Measurements from ENCODE around the gene CCT2.

CCT2 gene

GRCh38 chr12:69585189-69586062 lies at the start of gene CCT2:
Gene CCT2 (plus strand): TSS chr12:69585459. CDS start chr12:69585522, 63 bp downstream.
- peak; percentile 97 for DNase-seq

GRCh38 chr12:69540987-69541386 lies 44.3 kb upstream of the CCT2 start:
- DNase-seq = no peak

GRCh38 chr12:69544087-69544486 lies 41.2 kb upstream of the CCT2 start:
- no peak for DNase-seq

DNA sequence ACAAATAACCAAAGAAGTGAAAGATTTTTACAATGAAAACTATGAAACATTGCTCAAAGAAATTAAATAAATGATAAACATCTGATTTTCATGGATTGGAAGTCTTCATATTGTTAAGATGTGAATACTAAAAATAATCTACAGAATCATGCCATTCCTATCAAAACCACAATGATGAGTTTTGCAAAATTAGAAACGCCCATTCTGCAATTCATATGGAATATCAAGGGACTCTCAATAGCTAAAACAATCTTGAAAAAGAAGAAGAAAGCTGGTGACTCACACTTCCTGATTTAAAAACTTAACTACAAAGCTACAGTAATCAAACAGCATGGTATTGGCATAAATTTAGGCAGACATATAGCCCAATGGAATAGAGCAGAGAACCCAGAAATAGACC lies 40.2 kb upstream of the CCT2 start:
- no peak for DNase-seq

DNA sequence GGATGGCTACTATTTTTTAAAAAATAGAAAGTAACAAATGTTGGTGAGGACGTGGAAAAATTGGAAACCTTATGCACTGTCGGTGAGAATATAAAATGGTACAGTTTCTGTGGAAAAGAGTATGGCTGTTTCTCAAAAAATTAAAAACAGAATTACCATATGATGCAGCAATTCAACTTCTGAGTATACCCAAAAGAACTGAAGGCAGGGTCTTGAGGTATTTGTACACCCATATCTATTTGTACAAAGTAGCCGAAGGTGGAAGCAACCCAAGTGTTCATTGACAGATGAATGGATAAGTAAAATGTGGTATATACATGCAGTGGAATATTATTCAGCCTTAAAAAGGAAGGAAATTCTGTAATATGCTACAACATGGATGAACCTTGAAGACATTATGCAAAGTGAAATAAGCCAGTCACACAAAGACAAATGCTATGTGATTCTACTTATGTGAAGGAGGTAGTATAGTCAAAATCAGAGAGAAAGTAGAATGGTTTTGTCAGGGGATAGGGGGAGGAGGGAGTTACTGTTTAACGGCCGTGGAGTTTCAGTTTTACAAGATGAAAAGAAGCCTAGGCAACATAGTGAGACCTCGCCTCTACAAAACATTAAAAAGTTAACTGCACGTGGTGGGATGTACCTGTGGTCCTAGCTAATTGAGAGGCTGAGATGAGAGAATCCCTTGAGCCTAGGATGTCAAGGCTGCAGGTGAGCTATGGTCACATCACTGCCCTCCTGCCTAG lies 38.4 kb upstream of the CCT2 start:
- DNase-seq = peak; percentile 77

GRCh38 chr12:69548687-69549086 lies 36.6 kb upstream of the CCT2 start:
- no peak for DNase-seq

DNA sequence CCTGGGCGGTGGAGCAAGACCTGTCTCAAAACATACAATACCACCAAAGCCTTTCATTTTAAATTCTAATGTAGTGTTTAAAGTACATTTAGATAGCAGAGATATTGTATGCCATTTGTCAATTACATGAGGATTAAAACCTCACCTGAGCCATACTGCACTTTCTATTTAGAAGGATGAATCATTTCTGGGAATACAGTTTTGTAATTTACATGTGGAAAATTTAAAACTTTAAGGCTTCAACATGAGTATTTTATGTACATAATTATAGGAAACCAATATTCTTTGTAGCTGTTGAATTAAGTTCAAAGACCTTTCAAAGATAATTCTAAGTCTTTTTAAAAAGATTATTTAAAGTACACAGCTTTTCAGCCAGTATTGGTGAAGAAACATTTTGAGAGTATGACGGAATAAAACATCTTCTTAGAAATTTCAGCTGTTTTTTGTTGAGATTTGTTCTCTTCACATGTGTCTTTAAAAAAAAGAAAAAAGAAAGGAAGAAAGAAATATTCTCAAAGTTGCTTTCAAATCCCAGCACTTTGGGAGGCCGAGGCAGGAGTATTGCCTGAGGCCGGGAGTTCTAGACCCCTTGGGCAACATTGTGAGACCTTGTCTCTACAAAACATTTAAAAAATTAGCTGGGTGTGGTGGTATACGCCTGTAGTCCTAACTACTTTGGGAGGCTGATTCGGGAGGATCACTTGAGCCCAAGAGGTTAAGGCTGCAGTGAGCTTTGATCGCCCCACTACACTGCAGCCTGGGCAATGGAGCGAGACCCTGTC lies 34.5 kb upstream of the CCT2 start:
- no peak for DNase-seq

DNA sequence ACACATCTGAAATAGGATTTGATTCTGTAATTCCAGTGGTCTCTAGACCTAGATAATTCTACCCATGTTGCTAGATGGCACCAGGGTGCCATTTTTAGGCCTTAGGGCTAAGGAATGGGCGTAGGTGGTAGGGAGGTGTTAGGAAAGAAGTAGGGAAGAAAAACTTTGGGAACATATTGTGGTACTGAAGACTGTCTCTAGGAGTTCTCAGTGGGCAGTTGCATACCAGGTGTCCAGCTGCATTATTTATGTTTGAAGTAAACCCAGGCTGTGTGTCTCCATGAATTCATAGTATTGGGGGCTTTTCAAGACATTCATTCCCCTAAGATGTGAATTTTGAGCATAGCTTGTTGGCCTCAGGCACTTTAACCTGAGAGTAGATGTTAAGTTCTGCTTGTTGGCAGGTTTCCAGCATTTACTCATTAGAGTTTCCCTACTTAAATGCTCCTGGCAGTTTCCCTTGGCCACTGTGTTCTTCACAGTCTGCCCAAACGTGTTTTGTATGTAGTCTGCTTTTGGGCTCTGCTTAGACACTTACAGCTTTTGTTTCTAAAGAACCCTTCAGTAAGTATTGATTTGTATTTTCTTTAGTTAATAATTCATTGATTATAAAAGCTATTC lies 31.5 kb upstream of the CCT2 start:
- DNase-seq = no peak

DNA sequence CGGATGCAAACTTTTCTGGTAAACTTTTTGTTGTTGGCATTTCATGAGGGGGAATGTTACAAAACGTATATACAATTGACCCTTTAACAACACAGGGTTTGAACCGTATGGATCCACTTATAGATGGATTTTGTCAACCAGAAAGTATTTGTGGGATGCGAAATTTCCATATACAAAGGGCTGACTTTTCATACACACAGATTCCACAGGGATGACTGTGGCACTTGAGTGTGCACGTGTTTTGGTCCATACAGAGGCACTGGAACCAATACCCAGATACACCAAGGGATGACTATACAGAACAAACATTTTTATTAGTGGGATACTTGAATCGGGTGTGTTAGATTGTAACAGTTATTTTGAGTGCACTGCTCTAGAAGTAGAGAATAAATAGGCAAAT lies 29.8 kb upstream of the CCT2 start:
- DNase-seq = no peak

DNA sequence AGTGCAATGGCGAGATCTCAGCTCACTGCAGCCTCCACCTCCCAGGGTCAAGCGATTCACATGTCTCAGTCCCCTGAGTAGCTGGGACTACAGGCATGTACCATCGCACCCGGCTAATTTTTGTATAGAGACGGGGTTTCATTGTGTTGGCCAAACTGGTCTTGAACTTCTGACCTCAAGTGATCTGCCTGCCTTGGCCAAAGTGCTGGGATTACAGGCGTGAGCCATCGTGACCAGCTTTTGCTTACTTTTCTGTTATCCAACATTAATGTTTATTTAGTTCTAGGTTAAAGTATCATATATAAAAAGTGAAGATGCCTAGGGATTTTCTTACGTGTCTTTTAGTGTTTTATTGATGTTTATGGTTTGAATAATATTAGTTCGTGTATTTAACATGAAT lies 28.9 kb upstream of the CCT2 start:
- no peak for DNase-seq

GRCh38 chr12:69563166-69563762 lies 22.0 kb upstream of the CCT2 start:
- no peak for DNase-seq

DNA sequence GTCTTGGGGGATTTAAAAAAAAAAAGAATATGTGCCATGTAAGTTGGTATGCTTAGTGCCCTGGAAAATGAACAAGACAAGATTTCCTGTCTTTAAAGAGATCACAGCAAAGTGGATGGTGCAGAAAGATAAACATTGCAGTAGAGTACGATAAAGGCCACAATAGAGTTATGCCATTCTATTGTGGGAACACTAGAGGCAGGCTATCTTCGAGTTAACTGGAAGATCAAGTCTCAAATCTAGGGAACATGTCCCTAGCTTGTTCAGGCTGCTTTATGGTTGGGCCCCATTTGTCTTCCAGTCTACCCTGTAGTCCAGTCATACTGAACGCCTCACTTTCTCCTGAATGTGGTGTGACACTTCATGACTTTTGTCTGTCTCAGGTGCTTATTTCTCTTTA lies 18.7 kb upstream of the CCT2 start:
- no peak for DNase-seq

DNA sequence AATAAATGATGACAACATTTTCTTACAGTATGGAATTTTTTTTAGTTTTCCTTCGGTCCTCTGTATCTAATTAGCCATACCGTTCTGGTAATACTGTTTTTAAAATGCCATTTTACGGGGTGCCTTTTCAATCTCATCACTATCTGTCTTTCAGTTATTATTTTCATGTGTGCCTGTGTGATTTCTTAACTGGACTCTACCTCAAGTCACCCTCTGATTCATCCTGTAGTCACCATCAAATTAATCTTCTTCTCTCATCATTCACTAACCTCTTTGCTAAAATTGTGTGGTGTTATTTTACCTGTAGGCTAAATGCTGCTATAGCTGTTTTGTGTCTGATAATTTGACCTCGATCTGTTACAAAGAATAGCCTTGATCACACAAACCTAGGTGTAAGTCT lies 16.0 kb upstream of the CCT2 start:
- no peak for DNase-seq

DNA sequence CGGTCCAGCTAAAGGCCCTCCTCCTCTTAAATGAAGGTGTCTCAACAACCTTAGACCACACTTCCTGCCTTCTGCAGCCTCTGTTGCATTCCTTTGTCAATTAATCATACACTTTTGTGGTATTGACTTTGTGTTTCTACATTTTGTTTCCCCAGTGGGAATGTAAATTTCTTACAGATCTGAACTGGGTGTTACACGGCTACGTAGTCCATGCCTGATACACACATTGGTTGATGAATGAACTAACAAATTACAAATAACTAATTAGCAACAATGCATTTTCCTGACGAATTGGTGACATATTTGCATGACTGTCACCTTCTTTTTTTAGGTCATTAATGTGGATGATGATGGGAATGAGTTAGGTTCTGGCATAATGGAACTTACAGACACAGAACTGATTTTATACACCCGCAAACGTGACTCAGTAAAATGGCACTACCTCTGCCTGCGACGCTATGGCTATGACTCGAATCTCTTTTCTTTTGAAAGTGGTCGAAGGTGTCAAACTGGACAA lies 15.2 kb upstream of the CCT2 start:
- no peak for DNase-seq

GRCh38 chr12:69570545-69571399 lies 14.5 kb upstream of the CCT2 start:
- DNase-seq = peak; percentile 67

DNA sequence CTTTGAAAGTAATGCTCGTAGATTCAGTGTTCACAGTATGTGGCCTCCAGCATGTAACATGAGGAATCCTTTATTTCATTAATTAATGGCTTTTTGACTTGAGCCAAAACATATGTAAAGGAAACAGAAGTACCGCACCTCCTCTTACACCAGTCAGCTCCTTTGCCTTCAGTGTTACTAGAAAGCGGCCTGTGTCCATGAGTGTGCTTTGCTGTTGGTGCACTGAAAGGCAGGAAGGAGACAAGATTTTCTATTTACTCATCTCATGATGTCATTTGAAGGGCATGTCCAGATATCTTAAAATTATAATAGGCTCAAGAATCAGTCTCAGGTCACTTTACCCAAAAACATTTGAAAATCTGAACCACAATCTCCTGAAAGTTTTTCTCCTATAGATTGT lies 9.9 kb upstream of the CCT2 start:
- no peak for DNase-seq

GRCh38 chr12:69578283-69578682 lies 7.0 kb upstream of the CCT2 start:
- no peak for DNase-seq

- peak; percentile 21 for DNase-seq
Observed at GRCh38 chr12:69579029-69579428, 6.2 kb upstream of the CCT2 start.

- peak; percentile 45 for DNase-seq
Observed at GRCh38 chr12:69580074-69580473, 5.2 kb upstream of the CCT2 start.

GRCh38 chr12:69583203-69583602 lies 2.1 kb upstream of the CCT2 start:
- DNase-seq = no peak

GRCh38 chr12:69588527-69588926 lies 3.3 kb downstream of the CCT2 start:
- no peak for DNase-seq
